ENCODE data around the gene MEI4.
"Not testable (repeated sequence)": the region's sequence is repeated elsewhere in the genome, so short reads cannot be mapped to it uniquely, and the experiment has no call there.

MEI4 gene

DNA sequence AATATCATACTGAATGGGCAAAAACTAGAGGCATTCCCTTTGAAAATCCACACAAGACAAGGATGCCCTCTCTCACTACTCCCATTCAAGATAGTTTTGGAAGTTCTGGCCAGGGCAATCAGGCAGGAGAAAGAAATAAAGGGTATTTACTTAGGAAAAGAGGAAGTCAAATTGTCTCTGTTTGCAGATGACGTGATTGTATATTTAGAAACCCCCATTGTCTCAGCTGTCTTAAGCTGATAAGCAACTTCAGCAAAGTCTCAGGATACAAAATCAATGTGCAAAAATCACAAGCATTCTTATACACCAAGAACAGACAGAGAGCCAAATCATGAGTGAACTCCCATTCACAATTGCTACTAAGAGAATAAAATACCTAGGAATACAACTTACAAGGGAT lies 99.3 kb downstream of the MEI4 start:
- not testable (repeated sequence) for H3K4me3 ChIP-seq (ENCODE audit: insufficient read depth, low read depth, low read length); H3K9me3 ChIP-seq (ENCODE audit: control insufficient read depth, low read length); H3K36me3 ChIP-seq (ENCODE audit: control insufficient read depth, insufficient read depth, low read length); H3K27ac ChIP-seq (ENCODE audit: insufficient read depth, low read depth, low read length, poor library complexity, severe bottlenecking); H3K4me1 ChIP-seq (ENCODE audit: control insufficient read depth, insufficient read depth, low read length); H3K27me3 ChIP-seq (ENCODE audit: control insufficient read depth, insufficient read depth, low read length, poor library complexity, severe bottlenecking)
- WGBS, 2 experiments, result 89 to 100% methylated on average over 1 of the region's 1 CpG

GRCh38 chr6:77762386-77762785 lies 109.5 kb downstream of the MEI4 start:
- Histone ChIP-seq H3K27me3 (ENCODE audit: control insufficient read depth, insufficient read depth, low read length, poor library complexity, severe bottlenecking) (no peaks in the 10 kb centered on the region), H3K4me1 (ENCODE audit: control insufficient read depth, insufficient read depth, low read length) (no peaks in the 10 kb centered on the region), H3K9me3 (ENCODE audit: control insufficient read depth, low read length) (no peaks in the 10 kb centered on the region), H3K36me3 (ENCODE audit: control insufficient read depth, insufficient read depth, low read length) (no peaks in the 10 kb centered on the region), H3K4me3 (ENCODE audit: insufficient read depth, low read depth, low read length) (no peak overlapping the region), H3K27ac (ENCODE audit: insufficient read depth, low read depth, low read length, poor library complexity, severe bottlenecking) (no peak overlapping the region)
- WGBS, 2 experiments, result 88 to 93% methylated on average over 1 to 2 of the region's 2 CpGs

DNA sequence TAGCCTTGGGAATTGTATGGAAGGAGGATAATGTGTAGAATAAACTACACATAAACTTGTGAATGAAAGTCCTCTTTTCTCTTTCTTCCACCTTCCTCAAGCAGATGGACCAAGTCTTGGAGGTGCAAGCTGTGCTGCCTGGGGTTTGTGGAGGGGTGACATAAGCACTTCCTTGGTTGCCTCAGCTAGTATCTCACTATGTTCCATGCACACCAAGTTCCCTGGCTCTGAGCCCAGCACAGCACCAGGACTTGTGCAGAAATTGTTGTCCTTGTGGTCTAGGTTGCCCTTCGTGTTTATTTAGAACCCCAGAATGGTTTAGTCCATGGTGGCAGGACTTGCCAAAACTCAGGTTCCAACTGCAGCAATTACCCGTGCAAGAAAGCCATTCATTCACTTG lies 110.3 kb downstream of the MEI4 start:
- WGBS, 2 experiments, result 96 to 97% methylated on average over 2 of the region's 2 CpGs
- Histone ChIP-seq H3K9me3 (ENCODE audit: control insufficient read depth, low read length) (no peaks in the 10 kb centered on the region), H3K27ac (ENCODE audit: insufficient read depth, low read depth, low read length, poor library complexity, severe bottlenecking) (no peak overlapping the region)

GRCh38 chr6:77764364-77764763 lies 111.5 kb downstream of the MEI4 start:
- H3K4me1 ChIP-seq (ENCODE audit: control insufficient read depth, insufficient read depth, low read length), result no peaks in the 10 kb centered on the region
- no peaks in the 10 kb centered on the region for H3K36me3 ChIP-seq (ENCODE audit: control insufficient read depth, insufficient read depth, low read length)
- H3K27me3 ChIP-seq (ENCODE audit: control insufficient read depth, insufficient read depth, low read length, poor library complexity, severe bottlenecking), result no peaks in the 10 kb centered on the region
- no peak overlapping the region for H3K27ac ChIP-seq (ENCODE audit: insufficient read depth, low read depth, low read length, poor library complexity, severe bottlenecking)
- WGBS, 2 experiments, result 100% methylated on average over 1 of the region's 1 CpG; no CpG with 5 or more reads in 1 of the 2 experiments
- H3K4me3 ChIP-seq (ENCODE audit: insufficient read depth, low read depth, low read length), result no peak overlapping the region
- no peaks in the 10 kb centered on the region for H3K9me3 ChIP-seq (ENCODE audit: control insufficient read depth, low read length)

More for the DNA sequence above, 110.3 kb downstream of the MEI4 start:
- no peaks in the 10 kb centered on the region for H3K36me3 ChIP-seq (ENCODE audit: control insufficient read depth, insufficient read depth, low read length)
- H3K27me3 ChIP-seq (ENCODE audit: control insufficient read depth, insufficient read depth, low read length, poor library complexity, severe bottlenecking), result no peaks in the 10 kb centered on the region
- no peak overlapping the region for H3K4me3 ChIP-seq (ENCODE audit: insufficient read depth, low read depth, low read length)
- H3K4me1 ChIP-seq (ENCODE audit: control insufficient read depth, insufficient read depth, low read length), result no peaks in the 10 kb centered on the region

GRCh38 chr6:77773157-77773822 lies 120.5 kb downstream of the MEI4 start:
- H3K27ac ChIP-seq (ENCODE audit: insufficient read depth, low read depth, low read length, poor library complexity, severe bottlenecking), result no peak overlapping the region

DNA sequence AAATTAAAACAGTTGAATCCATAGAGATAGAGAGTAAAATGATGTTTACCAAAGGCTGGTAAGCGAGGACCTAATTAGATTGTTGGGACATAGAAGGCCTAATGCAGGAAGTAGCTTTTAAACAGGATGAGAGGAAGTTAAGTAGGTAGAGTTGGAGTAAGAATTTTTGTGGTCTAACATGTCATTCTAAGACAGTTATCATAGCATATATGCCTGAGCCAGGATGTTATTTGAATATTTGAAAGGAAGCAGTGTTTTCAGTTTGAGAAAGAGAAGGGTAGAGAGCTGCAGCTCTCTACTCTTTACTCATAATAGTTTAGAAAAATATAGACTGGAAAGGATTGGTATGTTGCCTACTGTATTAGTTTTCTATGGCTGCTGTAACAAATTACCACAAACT lies 121.6 kb downstream of the MEI4 start:
- Histone ChIP-seq H3K27ac (ENCODE audit: insufficient read depth, low read depth, low read length, poor library complexity, severe bottlenecking) (no peak overlapping the region), H3K9me3 (ENCODE audit: control insufficient read depth, low read length) (no peaks in the 10 kb centered on the region), H3K4me1 (ENCODE audit: control insufficient read depth, insufficient read depth, low read length) (no peaks in the 10 kb centered on the region), H3K27me3 (ENCODE audit: control insufficient read depth, insufficient read depth, low read length, poor library complexity, severe bottlenecking) (no peaks in the 10 kb centered on the region), H3K36me3 (ENCODE audit: control insufficient read depth, insufficient read depth, low read length) (no peaks in the 10 kb centered on the region), H3K4me3 (ENCODE audit: insufficient read depth, low read depth, low read length) (no peak overlapping the region)
- 93 to 94% methylated on average over 1 of the region's 1 CpG for WGBS, 2 experiments

More at GRCh38 chr6:77773157-77773822, 120.5 kb downstream of the MEI4 start:
- Histone ChIP-seq H3K27me3 (ENCODE audit: control insufficient read depth, insufficient read depth, low read length, poor library complexity, severe bottlenecking) (no peaks in the 10 kb centered on the region), H3K4me1 (ENCODE audit: control insufficient read depth, insufficient read depth, low read length) (no peaks in the 10 kb centered on the region), H3K9me3 (ENCODE audit: control insufficient read depth, low read length) (no peaks in the 10 kb centered on the region), H3K36me3 (ENCODE audit: control insufficient read depth, insufficient read depth, low read length) (no peaks in the 10 kb centered on the region), H3K4me3 (ENCODE audit: insufficient read depth, low read depth, low read length) (no peak overlapping the region)

GRCh38 chr6:77776441-77776840 lies 123.6 kb downstream of the MEI4 start:
- 91 to 100% methylated on average over 1 of the region's 1 CpG for WGBS, 2 experiments
- no peaks in the 10 kb centered on the region for H3K36me3 ChIP-seq (ENCODE audit: control insufficient read depth, insufficient read depth, low read length)
- H3K4me3 ChIP-seq (ENCODE audit: insufficient read depth, low read depth, low read length), result no peak overlapping the region
- H3K9me3 ChIP-seq (ENCODE audit: control insufficient read depth, low read length), result no peaks in the 10 kb centered on the region
- H3K4me1 ChIP-seq (ENCODE audit: control insufficient read depth, insufficient read depth, low read length), result no peaks in the 10 kb centered on the region
- no peak overlapping the region for H3K27ac ChIP-seq (ENCODE audit: insufficient read depth, low read depth, low read length, poor library complexity, severe bottlenecking)
- no peaks in the 10 kb centered on the region for H3K27me3 ChIP-seq (ENCODE audit: control insufficient read depth, insufficient read depth, low read length, poor library complexity, severe bottlenecking)

GRCh38 chr6:77778527-77778926 lies 125.7 kb downstream of the MEI4 start:
- Histone ChIP-seq H3K36me3 (ENCODE audit: control insufficient read depth, insufficient read depth, low read length) (no peaks in the 10 kb centered on the region), H3K9me3 (ENCODE audit: control insufficient read depth, low read length) (no peaks in the 10 kb centered on the region), H3K27me3 (ENCODE audit: control insufficient read depth, insufficient read depth, low read length, poor library complexity, severe bottlenecking) (no peaks in the 10 kb centered on the region), H3K4me3 (ENCODE audit: insufficient read depth, low read depth, low read length) (no peak overlapping the region), H3K4me1 (ENCODE audit: control insufficient read depth, insufficient read depth, low read length) (no peaks in the 10 kb centered on the region), H3K27ac (ENCODE audit: insufficient read depth, low read depth, low read length, poor library complexity, severe bottlenecking) (no peak overlapping the region)
- WGBS, 2 experiments, result 93 to 94% methylated on average over 3 of the region's 4 CpGs

GRCh38 chr6:77786935-77787629 lies 134.2 kb downstream of the MEI4 start:
- Histone ChIP-seq H3K9me3 (ENCODE audit: control insufficient read depth, low read length) (no peaks in the 10 kb centered on the region), H3K27ac (ENCODE audit: insufficient read depth, low read depth, low read length, poor library complexity, severe bottlenecking) (no peak overlapping the region), H3K4me3 (ENCODE audit: insufficient read depth, low read depth, low read length) (no peak overlapping the region), H3K36me3 (ENCODE audit: control insufficient read depth, insufficient read depth, low read length) (no peaks in the 10 kb centered on the region), H3K27me3 (ENCODE audit: control insufficient read depth, insufficient read depth, low read length, poor library complexity, severe bottlenecking) (no peaks in the 10 kb centered on the region), H3K4me1 (ENCODE audit: control insufficient read depth, insufficient read depth, low read length) (no peaks in the 10 kb centered on the region)
- WGBS, 2 experiments, result 88 to 91% methylated on average over 4 of the region's 4 CpGs

- WGBS, 2 experiments, result 92 to 93% methylated on average over 5 of the region's 6 CpGs
- no peaks in the 10 kb centered on the region for H3K27me3 ChIP-seq (ENCODE audit: control insufficient read depth, insufficient read depth, low read length, poor library complexity, severe bottlenecking)
- no peaks in the 10 kb centered on the region for H3K9me3 ChIP-seq (ENCODE audit: control insufficient read depth, low read length)
- no peaks in the 10 kb centered on the region for H3K36me3 ChIP-seq (ENCODE audit: control insufficient read depth, insufficient read depth, low read length)
- H3K27ac ChIP-seq (ENCODE audit: insufficient read depth, low read depth, low read length, poor library complexity, severe bottlenecking), result no peak overlapping the region
- no peak overlapping the region for H3K4me3 ChIP-seq (ENCODE audit: insufficient read depth, low read depth, low read length)
- no peaks in the 10 kb centered on the region for H3K4me1 ChIP-seq (ENCODE audit: control insufficient read depth, insufficient read depth, low read length)
Measured at GRCh38 chr6:77796824-77797809, 144.3 kb downstream of the MEI4 start.

Data from ectodermal cell (in vitro differentiated cells).